NCI-H1092 (cell line): ENCODE data around the gene MARVELD3.

ENCODE experiments used
- DNase-seq: peaks from one replicate; lab custom pipeline; 2025; lab: John Stamatoyannopoulos, UW

MARVELD3 gene

GRCh38 chr16:71623597-71623996, 2.4 kb upstream of the MARVELD3 start:
- no peak for DNase-seq

- no peak for DNase-seq
These were observed 702 bp upstream of the MARVELD3 start for GRCh38 chr16:71625113-71625850.

GRCh38 chr16:71626858-71627213, 852 bp downstream of the MARVELD3 start:
- no peak for DNase-seq

GRCh38 chr16:71627731-71628181, 1.8 kb downstream of the MARVELD3 start:
- no peak for DNase-seq

GRCh38 chr16:71628810-71629209, 2.8 kb downstream of the MARVELD3 start:
- DNase-seq: no peak

- DNase-seq: no peak
These were observed 3.5 kb downstream of the MARVELD3 start for GRCh38 chr16:71629278-71630016.

GRCh38 chr16:71630808-71631207, 4.8 kb downstream of the MARVELD3 start:
- no peak for DNase-seq

- DNase-seq: no peak
These were observed 5.8 kb downstream of the MARVELD3 start for GRCh38 chr16:71631776-71632175.

- DNase-seq: no peak
These were observed 9.6 kb downstream of the MARVELD3 start for GRCh38 chr16:71635632-71636031.

GRCh38 chr16:71637398-71637797, 11.4 kb downstream of the MARVELD3 start:
- DNase-seq: no peak

- DNase-seq: no peak
These were observed 19.5 kb downstream of the MARVELD3 start for GRCh38 chr16:71645450-71645849.

- no peak for DNase-seq
These were observed 21.4 kb downstream of the MARVELD3 start for GRCh38 chr16:71647391-71647790.

GRCh38 chr16:71648162-71648561, 22.2 kb downstream of the MARVELD3 start:
- DNase-seq: no peak

- no peak for DNase-seq
These were observed 22.9 kb downstream of the MARVELD3 start for GRCh38 chr16:71648921-71649320.

- DNase-seq: no peak
These were observed 23.7 kb downstream of the MARVELD3 start for GRCh38 chr16:71649704-71650103.

GRCh38 chr16:71658771-71659170, 32.8 kb downstream of the MARVELD3 start:
- no peak for DNase-seq

GRCh38 chr16:71659471-71659870, 33.5 kb downstream of the MARVELD3 start:
- DNase-seq: no peak

GRCh38 chr16:71666264-71666663, 40.3 kb downstream of the MARVELD3 start:
- no peak for DNase-seq

- DNase-seq: no peak
These were observed 41.1 kb downstream of the MARVELD3 start for GRCh38 chr16:71666928-71667707.

- DNase-seq: no peak
These were observed 44.0 kb downstream of the MARVELD3 start for GRCh38 chr16:71669926-71670536.

- DNase-seq: no peak
These were observed 44.6 kb downstream of the MARVELD3 start for GRCh38 chr16:71670537-71670936.

GRCh38 chr16:71671165-71671564, 45.2 kb downstream of the MARVELD3 start:
- no peak for DNase-seq
